NOMO-1 treated with DMSO at 0.1 percent for 48 hours (cell line): ENCODE data around the gene TENT4A.

Experiments
- DNase-seq: peaks from one replicate; lab custom pipeline; 2025; ENCODE audit not compliant: unreplicated experiment; lab: John Stamatoyannopoulos, UW

Gene TENT4A

DNA sequence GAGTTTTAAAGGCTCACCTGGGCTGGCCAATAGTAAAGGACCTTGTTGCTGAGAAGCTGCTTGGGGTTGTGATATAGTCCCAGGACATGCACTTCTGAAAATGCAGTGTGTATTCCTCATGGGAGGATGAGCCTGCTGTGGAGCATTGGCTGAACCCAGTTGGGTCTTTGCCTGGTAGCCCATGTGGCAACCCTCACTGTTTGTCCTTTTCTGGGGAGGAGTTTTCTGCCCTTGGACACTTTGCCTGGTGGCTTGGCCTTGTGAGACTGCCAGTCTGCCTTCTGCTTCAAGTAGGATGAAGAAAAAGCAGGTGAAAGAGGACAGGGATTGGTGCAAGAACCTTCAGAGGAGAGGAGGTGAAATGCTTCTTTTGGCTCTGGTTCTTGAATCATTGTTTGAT is 4.0 kb downstream of the TENT4A start:
- DNase-seq, result no peak

DNA sequence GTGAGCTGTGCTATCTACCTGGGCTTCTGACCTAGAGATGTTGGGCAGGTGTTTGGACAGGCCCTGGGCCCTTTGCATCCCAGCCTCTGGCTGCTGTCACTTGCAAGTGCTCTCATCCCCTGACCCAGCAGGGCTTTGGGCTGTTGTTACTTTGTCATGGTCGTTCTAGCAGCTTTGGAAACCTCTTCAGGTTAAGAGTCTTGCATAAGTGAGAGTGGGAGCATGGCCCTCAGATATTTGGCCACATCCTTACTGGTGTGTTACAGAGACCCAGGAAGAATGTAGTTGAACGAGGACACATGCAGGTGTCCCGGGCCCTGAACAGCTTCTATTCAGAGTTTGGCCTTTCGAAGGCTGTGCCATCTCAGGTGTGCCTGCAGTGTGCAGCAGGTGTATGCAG is 4.5 kb downstream of the TENT4A start:
- DNase-seq, result no peak

DNA sequence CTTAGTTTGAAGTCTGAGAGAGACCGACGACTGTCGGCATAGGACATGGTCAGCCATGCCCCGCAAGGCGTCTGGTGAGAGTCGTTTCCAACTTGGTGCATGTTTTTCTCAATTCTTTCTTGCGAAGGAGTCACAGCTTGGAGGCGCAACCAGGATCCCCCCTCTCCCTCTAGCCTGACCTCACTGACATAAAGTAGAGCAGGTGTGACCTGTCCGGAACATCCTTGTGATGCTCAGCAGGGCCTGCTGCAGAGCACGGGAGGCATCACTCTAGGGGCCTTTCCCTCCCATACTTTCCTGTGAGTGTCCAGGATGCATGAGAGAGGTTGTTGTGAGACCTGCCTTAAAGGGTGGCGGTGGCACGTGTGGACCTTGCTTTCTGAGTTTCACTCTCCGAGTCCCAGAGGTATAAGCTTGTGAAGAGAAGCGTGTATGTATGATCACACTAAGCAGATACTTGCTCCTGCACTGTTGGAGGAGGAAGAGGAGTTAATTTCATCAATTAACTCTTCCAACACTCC is 5.0 kb downstream of the TENT4A start:
- no peak for DNase-seq

DNA sequence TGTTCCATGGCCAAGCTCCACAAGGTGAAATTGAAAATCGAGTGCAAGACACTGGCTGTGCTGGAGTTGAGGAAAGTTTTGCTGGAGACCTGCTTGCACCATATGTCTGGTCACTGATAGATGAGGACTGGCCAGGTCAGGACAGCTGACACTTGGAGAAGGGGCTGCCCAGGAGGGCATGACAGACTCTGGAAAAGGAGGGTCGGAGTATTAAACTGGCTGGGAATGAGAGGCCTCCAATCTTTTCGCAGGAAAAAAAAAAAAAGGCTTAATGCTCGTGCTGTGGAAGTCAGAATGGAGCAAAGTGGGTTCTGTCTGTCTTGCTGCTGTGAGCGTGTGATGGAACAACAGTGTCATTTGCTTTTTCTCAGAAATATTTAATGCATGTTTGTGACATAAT is 5.5 kb downstream of the TENT4A start:
- no peak for DNase-seq

DNA sequence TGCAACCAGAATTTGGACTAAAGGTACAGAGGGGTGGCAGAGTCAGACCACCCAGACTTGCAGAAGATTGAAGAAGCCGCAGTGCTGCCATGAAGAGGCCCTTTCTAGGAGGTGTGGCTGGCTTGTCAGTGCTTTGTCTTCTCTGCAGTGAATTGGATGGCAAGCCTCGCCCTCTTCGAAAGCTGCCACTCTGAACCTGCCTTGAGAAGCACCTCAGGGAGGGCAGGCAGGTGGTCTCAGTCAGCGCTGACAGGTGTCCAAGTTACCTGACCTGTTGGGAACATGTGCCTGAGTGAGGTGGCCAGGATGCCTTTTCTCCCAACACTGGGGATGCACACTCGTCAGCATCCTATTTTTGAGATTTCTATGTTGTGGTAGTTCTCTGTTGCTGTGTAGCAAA is 6.2 kb downstream of the TENT4A start:
- no peak for DNase-seq

DNA sequence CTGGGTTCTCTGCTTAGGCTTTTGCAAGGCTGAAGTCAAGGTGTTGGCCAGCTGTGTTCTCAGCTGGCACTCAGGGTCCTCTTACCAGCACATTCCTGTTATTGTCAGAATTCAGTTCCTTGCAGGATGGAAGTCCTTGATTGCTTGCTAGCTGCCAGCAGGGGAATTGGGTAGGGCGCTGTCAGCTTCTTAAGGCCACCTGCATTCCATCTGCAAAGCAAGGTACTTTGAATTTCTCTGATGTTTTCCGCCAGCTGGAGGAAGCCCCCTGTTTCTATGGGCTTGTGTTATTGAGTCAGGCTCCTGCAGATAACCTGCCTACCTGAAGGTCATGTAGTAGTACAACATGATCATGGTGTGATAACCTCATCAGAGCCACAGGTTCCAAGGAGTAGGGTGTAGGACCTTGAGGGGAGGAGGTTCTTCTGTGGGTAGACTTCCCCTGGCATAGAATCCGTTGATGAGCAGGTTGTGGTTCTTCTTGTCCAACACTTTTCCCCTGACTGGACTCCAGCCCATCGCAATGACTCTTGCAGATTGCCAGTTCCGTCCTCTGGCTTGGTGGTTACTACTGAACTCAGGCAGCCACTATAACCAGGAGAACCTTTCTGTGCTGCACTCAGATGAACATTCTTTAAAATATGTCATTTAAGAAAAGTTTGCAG is 6.8 kb downstream of the TENT4A start:
- DNase-seq, result no peak

DNA sequence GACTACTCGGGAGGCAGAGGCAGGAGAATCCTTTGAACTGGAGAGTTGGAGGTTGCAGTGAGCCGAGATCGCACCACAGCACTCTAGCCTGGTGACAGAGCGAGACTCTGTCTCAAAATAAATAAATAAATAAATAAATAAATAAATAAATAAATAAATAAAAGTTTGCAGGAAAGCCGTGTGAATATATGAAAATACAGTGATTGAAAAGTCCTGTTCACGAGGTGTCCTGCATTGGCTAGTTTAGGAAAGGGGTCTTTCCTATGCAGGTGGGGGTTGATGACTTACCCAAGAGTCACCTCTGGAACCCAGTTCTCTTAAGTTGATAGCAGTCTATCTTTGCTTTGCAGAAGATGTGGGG is 7.3 kb downstream of the TENT4A start:
- no peak for DNase-seq

DNA sequence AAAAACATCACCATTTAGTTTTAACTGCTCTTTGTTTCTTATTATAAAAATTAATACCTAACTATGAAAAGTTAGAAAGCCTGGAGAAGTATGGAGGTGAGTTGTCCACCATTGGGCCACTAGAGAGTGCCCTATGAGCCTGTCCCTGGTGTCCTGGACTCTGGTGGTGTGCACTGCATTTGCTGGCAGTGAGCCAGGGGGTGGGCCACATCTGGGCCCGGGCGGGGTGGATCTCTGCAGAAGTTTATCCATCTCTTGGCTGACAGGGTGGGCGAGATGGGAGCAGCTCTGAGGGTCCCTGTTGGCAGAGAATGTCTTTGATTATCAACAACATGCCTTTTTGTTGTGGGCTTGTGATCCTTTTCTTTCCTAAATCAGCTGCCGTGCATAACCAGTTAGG is 8.2 kb downstream of the TENT4A start:
- no peak for DNase-seq

DNA sequence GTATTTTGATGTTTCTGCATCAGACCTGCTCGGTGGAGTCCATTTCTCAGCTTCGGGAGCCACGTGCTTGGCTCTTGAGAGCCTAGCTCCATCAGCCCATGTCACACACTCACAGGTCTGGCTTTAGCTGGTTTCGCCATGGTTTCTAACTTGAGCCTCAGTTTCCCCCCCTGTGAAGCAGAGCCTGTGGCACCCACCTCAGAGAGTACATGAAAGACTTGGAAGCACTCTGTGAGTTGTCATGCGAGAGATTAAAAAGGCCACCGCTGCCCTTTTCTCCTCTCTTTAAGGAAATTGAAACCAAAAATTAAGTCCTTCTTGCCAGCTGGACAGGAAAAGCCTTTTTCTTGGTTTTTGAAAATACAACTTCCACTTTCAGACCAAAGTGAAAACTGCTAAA is 8.8 kb downstream of the TENT4A start:
- peak; percentile 56 for DNase-seq

DNA sequence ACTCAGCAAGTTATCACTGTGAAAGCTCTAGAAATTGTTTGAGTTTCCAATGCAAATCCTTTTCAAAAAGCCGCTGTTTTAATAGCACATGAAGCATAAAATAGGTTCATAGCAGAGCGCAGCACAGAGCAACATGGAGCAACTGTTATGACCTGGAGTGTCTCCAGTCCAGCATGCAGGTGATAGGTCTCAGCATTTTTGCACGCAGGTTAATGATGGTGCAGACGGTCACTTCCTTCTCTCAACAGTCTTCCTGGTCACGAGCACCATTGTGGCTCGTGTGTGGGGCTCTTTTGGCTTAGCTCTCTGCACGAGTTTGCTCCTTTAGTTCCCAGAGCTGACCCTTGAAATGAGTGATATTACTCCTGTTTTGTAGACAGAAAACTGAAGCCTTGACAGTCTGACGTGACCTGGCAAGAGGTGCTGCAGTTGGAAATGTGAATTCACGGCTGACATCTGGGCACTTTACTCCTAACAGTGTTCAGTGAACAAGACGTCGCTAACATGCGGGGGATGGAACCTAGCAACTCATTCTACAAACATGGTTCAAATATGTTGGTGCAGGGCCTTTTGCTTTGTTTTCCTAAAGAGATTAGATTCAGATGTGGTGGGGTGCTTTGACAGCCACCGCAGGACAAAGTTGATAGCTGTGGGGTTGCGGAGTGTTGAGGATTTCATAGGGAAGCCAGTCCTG is 10.0 kb downstream of the TENT4A start:
- no peak for DNase-seq

DNA sequence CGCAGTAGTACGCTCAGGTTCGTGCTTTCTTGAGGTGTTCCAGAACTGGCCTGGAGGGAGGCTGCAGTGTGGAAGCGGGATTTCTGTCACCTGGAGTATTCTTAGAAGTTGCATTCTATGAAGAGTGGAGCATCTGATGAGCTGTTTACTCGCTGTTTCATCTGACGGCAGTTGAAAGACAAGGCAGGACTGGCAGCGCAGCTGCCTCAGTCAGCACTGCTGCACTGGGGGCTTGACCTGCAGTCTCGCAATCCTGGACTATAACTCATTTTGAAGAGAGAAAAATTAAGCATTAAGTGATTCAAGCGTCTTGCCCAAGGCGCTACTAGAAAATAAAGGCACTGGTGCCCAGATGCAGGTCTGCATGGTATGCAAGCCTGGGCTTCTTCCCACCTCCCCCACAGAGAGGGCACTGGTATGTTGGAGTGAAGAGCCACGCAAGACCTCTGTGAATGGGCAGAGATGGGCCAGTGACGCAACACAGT is 10.6 kb downstream of the TENT4A start:
- DNase-seq, result no peak

DNA sequence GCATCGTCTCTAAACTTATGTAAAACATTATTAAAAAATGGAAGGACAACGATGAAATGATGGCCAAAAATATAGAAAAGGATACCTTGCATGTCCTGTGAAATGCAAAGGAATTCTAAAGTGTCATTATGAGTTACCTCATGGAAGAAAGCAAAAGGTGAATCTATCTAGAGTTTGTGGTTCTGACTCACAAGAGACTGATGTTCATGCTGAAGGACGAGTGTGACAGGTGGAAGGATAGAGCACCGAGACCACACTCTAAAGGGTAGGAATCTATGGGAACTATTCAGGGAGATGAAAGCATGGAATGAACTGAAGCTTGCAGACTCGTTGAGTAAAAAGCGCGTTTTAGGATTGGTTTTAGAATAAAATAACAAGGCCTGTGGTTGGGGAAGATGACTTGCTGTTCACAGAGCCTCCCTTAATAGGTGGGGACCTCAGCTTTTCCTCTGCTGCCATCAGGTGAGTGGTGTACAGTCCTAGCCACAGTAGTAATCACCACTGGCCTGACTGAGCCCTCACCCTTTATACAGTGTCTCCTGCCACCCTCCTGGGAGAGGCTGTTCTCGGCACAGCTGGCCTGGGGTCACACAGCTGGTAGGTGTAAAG is 11.2 kb downstream of the TENT4A start:
- no peak for DNase-seq

DNA sequence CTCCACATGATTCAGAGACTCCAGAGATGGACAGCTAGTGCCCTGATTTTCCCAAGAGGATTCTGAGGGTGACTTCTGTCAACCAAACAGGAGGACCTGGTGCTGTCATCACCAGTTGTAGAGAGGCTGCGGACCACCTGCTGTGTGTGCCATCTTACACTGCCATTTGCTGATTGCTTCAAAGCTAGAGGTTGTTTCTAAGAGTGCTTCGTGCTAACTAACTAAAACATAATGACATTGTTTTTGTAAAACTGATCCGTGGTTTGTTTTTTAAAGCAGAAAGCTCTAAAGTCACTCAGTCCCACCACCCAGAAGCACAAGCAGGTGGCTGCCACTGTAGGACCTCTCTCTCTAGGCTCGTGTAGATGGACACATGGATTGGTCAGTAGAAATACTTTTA is 12.2 kb downstream of the TENT4A start:
- no peak for DNase-seq

DNA sequence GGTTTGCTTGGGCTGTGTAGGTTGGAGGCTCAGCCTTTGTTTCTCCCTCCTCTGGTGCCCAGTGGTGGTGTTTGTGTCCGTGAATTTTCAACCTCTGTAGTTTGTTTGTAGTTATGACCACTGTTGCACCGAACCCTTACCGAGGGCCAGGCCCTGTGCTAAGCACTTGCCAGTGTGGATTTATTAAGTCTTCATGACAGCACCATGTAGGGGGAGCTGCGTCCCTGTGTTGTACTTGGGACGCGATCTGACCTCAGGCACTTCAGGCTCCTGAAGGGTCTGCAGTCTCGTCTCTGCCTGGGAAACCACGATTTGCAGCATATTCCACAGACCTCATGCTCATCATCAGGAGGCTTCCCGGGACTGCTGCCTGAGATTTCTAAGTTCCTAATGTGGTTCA is 12.8 kb downstream of the TENT4A start:
- no peak for DNase-seq

DNA sequence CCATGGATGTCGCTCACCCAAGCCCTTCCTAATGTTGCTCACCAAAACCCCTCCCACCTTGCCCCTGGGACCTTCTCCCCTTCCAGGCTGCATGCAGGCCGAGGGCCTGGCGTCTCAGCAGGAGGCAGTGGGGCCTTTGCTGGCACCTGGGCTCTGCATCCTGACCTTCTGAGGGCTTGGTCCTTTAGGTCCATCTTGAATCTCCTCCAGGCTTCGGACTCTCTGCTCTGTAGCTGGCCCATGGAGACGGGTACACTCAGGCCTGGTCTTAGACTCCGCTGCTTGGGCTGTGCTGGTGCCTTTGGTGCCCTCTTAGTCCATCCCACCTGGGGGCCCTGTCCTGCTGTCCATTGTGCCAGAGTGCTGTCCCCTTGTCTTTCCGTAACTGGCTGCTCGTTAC is 14.0 kb downstream of the TENT4A start:
- no peak for DNase-seq

DNA sequence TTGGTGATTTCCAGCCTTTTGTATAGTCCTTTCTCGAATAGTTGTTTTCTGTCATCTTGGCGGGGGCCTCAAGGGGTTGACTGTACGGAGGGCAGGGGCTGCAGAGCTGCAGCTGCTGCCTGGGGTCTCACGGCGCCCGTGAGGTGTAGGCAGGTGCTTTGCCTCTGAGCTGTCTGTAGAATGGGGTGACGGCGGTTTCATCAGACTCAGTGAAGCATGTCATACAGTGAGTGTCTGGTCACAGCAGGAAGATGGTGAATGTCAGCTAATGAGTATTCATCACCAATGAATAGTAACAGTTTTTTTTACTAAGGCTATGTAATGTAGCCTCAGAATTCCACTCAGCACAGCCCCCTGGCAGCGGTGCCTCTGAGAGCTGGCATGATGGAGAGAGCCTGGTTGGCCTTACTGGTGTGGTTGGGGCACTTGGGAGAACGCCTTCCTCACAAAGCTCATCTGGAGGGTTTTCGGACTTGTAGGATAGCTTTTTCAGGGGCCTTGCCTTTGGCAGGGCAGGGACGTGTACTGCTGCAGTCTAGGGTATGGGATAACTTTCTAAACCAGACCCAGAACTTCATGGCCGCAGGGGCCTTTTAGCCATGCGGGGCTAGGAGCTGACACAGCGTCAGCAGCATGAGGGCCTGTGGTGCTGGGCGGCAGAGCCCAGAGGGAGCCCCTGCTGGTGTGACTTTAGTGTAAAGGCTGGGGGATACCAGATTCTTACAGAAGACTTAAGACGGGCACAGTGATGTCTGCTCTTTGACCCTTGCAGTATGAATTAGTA is 15.0 kb downstream of the TENT4A start:
- no peak for DNase-seq

DNA sequence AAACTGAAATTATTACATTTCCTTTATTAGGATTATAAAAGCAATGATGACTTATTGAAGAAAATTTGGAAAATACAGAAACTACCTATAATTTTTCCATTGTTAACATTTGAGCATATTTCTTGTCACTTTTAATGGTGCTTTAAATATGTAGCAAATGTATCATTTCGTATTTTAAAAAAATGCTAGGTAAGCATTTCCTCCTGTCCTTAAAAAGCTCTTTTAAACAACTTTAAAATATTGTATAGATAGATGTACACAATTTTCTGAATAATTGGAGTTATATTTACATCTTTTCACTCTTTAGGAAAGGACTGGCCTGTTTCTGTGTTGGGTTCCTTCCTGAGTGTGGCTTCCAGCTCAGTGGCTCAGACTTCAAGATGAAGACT is 15.6 kb downstream of the TENT4A start:
- no peak for DNase-seq

DNA sequence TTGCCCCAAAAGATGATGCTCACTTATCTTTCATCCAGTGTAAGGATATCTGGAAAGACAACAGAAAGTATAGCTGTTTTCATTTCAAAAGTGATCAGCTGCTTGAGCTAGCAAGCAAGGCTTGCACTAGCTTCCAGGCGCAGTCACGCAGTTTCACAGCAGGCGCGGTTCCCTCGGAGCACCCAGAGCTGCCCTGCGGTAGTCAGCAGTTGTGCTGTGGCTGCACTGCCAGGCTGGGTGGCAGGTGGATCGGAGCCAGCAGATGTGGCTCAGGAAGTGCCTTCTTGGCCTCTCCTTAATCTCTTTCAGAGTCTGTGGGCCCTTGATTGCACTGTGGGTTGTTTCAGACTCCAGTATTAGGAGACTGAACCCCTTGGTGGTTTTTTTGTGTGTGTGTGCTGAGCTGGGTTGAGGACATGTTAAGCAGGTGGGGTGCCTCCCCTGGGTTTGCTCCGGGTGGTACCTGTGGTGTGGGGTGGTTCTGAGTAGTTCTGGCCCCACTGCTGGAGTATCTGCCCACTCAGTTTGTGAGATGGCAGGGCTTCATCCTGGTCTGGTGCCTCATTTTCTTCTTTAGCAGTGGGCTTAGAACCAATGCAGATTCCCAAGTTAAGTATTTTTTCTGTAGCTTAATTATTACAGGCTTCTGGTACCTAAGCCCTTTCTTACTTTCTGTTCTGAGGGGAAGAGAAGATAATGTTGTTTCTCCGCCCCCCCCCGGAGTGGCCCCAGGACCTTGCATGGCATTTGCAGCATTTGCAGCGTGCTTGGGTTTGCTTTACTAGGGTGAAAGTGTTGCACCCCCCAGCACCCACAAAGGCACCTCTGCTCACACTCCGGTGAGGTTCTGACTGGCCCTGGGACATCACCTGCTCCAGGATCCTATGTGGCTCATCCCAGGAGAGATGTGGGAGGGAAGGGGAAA is 16.4 kb downstream of the TENT4A start:
- DNase-seq, result no peak

DNA sequence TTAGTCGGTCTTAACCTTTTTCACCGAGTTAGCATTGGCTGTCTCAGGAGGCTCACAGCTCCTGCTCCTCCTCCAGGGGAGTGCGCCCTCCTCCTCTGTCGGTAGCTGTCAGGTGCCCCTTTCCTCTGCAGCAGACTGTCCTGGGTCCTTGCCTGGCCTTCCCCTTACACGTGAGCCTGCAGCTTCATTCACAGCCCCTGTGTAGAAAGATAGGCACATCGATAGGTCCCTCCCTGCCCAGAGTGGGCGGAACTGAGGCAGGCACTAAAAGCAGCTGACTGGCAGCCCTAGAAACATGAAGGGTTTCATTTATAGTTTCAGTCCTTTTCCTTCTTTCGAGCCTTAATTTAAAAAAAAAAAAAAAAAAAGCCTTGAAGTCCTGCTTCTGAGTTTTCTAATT is 17.2 kb downstream of the TENT4A start:
- no peak for DNase-seq

DNA sequence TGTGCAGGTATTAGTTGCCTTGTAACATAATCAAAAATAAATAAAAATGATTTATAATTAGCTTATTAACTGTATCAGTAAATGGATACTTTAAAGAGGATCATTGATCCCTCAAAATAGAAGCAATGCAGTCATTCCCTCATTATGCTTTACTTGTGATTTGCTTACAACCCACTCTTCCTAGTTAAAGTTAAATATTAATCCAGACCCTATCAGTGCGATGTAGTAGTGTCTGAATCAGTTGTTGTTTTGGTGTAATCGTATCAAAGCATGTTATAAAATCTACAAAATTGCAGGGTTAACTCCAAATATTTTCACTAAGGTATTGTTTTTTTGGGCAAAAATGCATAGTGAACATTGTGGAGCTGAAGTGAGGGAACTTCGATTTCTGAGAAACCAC is 17.6 kb downstream of the TENT4A start:
- no peak for DNase-seq
